ENCODE measurements around the gene FILIP1L.
"Not testable (repeated sequence)": the region's sequence is repeated elsewhere in the genome, so short reads cannot be mapped to it uniquely, and the experiment has no call there.

FILIP1L gene

DNA sequence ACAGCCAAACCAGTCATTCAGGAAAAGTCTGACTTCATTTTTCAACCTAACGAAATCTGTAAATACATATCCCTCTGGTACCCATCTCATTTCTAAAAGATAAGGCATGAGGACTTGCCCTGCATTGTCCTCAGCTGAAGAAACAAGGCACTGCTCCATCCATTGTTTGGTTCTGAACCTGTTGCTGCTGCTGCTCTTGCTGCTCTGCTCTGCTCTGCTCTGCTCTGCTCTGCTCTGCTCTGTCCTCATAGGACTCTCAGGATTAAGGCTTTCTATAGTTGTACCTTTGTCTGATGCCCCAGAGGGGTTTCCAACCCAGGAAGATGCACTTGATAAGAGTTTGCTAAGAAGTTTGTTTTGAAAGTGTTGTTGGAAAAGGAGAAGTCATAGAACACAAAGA, 258.4 kb downstream of the FILIP1L start:
- DNase-seq (ENCODE audit: low spot score): no peak
- peaks cover 51% of the 10 kb centered on the region for H3K4me1 Mint-ChIP-seq (ENCODE audit: low read depth)
- no peaks in the 10 kb centered on the region for H3K27me3 Mint-ChIP-seq (ENCODE audit: low read depth)
- peak overlapping the region; percentile 58 for H3K27ac Mint-ChIP-seq
- H3K9me3 Mint-ChIP-seq: no peaks in the 10 kb centered on the region
- no peak overlapping the region for H3K4me3 Mint-ChIP-seq
- peaks cover 36% of the 10 kb centered on the region for H3K36me3 Mint-ChIP-seq (ENCODE audit: low read depth)

DNA sequence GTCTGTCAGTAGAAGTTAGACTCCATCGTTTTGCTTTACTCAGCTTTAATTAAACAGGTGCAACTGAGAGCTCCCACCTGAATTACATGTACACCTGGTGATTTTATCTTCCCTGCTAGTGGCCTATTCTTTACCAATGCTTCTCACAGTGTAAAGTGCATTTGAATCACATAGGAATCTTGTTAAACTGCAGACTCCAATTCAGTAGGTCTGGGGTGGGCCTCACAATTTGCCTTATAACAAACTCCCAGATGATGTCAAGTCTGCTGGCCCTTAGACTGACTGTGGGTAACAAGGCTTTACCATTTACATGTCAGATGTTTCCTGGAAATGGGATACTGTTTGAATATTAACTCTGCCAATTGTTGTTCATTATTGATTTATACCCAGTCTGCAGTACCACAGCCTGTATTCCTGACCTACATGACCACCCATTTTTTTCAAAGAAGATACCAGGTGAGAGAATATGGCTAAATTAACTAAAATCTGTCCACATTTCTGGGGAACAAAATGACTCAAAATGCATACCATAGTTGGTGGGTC, 259.5 kb downstream of the FILIP1L start:
- H3K4me3 Mint-ChIP-seq: no peak overlapping the region
- no peak for DNase-seq (ENCODE audit: low spot score)
- H3K4me1 Mint-ChIP-seq (ENCODE audit: low read depth): peaks cover 44% of the 10 kb centered on the region
- no peak overlapping the region for H3K27ac Mint-ChIP-seq
- no peaks in the 10 kb centered on the region for H3K27me3 Mint-ChIP-seq (ENCODE audit: low read depth)
- no peaks in the 10 kb centered on the region for H3K9me3 Mint-ChIP-seq
- H3K36me3 Mint-ChIP-seq (ENCODE audit: low read depth): peaks cover 35% of the 10 kb centered on the region

DNA sequence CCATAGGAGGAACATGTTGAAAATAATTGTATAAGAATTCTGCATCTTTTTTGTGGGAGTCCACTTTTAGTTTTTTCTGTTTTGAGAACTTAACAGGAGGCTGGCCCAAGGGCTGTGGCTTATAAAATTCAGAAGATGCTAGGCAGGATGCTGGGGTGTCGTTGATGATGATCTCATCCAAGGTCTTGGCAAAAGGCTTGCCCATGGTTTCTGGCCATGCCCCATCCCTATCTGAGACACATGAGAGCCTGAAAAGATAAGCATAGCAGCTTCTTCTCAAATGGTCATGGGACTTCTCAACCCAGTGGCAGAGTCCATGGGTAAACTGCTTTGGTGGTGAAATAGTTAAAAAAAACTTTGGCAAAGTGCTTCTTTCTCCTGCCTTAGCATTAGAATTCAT, 261.4 kb downstream of the FILIP1L start:
- Mint-ChIP-seq H3K27ac (no peak overlapping the region), H3K4me3 (no peak overlapping the region), H3K4me1 (ENCODE audit: low read depth) (peaks cover 38% of the 10 kb centered on the region), H3K27me3 (ENCODE audit: low read depth) (no peaks in the 10 kb centered on the region), H3K36me3 (ENCODE audit: low read depth) (peaks cover 25% of the 10 kb centered on the region), H3K9me3 (no peaks in the 10 kb centered on the region)
- no peak for DNase-seq (ENCODE audit: low spot score)

DNA sequence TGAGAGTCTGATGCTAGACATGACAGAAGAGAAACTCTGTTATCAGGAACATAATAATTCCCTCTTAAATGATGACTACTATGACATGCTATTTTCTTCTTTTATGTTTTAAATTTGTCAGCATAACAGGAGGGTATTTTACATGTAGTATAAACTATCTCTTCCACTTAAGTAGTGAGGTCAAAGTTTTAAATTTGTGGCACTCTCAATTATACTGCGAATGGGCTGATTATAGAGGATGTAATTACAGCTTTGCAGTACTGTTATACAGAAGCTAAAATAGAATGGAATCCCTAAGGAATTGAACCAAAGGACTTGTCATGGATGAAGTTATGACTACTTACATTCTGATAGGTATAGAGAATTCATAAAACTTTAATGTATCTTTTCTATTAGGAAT, 262.3 kb downstream of the FILIP1L start:
- Mint-ChIP-seq H3K27me3 (ENCODE audit: low read depth) (no peaks in the 10 kb centered on the region), H3K9me3 (no peaks in the 10 kb centered on the region), H3K4me3 (no peak overlapping the region), H3K4me1 (ENCODE audit: low read depth) (peaks cover 30% of the 10 kb centered on the region), H3K27ac (no peak overlapping the region), H3K36me3 (ENCODE audit: low read depth) (peaks cover 25% of the 10 kb centered on the region)
- DNase-seq (ENCODE audit: low spot score): no peak

DNA sequence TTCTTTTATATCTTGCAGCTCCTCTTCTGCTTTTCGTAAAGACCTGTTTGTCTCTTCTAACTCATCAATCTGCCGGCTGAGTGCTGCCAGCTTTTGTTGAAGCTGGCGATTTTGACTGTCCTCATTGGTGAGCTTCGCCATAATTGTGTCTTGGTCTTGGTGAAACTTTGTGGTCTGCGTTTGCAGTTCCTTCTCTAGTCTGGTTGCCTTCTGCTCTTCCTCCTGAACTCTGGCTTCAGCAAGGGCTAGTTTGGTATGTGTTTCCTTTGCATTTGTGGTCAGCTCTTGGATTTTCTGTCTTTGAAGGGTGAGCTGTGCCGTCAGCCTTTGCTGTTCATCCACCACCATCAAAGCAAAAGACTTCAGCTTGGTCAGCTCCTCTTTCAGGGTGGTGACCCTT, 263.7 kb downstream of the FILIP1L start:
- Mint-ChIP-seq H3K4me1 (ENCODE audit: low read depth) (peaks cover 25% of the 10 kb centered on the region), H3K36me3 (ENCODE audit: low read depth) (peaks cover 23% of the 10 kb centered on the region), H3K4me3 (no peak overlapping the region), H3K27me3 (ENCODE audit: low read depth) (no peaks in the 10 kb centered on the region), H3K9me3 (no peaks in the 10 kb centered on the region), H3K27ac (no peak overlapping the region)
- DNase-seq (ENCODE audit: low spot score): no peak

DNA sequence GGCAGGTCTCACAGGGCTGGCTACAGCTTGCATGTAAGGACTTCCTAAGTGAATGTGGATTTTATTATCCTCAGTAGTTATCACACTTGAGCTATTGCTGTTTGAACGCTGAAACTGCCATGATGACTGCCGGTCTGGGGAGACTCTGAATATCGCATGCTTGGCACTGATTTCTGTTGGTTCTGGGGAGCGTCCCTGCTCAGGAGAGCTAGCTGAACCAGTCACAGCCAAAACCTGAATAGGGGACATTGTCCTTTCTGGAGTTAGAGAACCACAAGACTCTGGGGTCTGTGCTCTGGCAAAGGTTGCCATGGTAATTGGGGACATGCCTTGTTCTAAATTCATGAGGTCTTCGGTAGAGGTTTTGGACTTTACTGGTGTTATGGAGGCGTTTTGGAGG, 265.9 kb downstream of the FILIP1L start:
- Mint-ChIP-seq H3K9me3 (no peaks in the 10 kb centered on the region), H3K27ac (no peak overlapping the region), H3K4me3 (no peak overlapping the region), H3K4me1 (ENCODE audit: low read depth) (peaks cover 28% of the 10 kb centered on the region), H3K36me3 (ENCODE audit: low read depth) (peaks cover 12% of the 10 kb centered on the region), H3K27me3 (ENCODE audit: low read depth) (no peaks in the 10 kb centered on the region)
- DNase-seq (ENCODE audit: low spot score): no peak

DNA sequence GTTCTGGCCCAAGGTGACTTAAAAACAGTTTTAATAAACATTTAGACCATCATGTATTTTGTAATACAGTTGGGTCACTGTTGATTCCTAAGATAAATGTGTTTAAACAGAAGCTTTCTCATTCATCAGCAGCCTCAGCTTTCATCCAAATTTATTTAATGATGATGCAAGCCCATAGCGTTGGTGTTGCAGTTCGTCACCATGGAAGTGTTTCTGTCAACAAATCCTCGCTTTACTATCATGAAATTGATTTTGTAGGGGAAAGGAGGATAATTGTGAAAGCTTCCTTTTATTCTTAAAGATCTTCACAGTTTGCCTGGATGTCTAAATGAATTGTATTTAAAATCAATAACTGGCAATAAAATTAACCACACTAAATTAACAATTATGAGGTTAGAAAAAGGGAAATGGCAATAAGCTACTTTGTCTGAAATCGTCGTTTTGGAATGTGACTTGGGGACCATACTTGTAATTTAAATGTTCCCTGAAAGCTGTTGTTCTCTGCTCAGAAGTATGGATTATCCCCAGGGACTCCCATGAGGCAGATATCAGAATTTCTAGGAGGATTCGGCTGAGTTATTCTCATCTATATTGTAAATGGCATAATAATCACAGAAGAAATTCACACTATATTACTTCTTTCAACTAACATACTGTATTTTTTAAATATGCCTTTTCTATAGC, 267.7 kb downstream of the FILIP1L start:
- Mint-ChIP-seq H3K4me3 (no peak overlapping the region), H3K9me3 (no peaks in the 10 kb centered on the region), H3K27ac (no peak overlapping the region)

DNA sequence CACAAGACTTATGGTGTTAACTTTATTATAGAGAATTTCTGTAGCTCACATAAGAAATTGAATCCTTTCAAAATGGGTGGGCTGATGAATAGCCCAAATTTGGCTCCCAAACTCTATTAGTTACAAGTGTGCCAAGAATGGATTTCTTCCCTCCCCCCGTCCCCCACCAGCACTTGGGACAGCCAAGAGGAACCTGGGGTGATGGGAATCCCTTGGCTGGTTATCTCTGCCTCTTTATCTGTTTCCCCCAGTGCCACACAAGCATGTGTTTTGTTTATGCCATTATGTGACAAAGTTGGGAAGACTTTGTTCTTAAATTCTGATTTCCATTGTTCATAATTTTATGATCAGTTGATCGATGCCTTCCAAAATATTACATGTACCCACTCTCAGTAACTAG, 268.3 kb downstream of the FILIP1L start:
- H3K27ac Mint-ChIP-seq: no peak overlapping the region
- H3K27me3 Mint-ChIP-seq (ENCODE audit: low read depth): no peaks in the 10 kb centered on the region
- H3K4me1 Mint-ChIP-seq (ENCODE audit: low read depth): peaks cover 32% of the 10 kb centered on the region
- no peaks in the 10 kb centered on the region for H3K9me3 Mint-ChIP-seq
- no peak overlapping the region for H3K4me3 Mint-ChIP-seq
- no peak for DNase-seq (ENCODE audit: low spot score)
- H3K36me3 Mint-ChIP-seq (ENCODE audit: low read depth): peaks cover 2% of the 10 kb centered on the region

More for the DNA sequence above, 267.7 kb downstream of the FILIP1L start:
- H3K27me3 Mint-ChIP-seq (ENCODE audit: low read depth): no peaks in the 10 kb centered on the region
- H3K4me1 Mint-ChIP-seq (ENCODE audit: low read depth): peaks cover 32% of the 10 kb centered on the region
- no peak for DNase-seq (ENCODE audit: low spot score)
- H3K36me3 Mint-ChIP-seq (ENCODE audit: low read depth): peaks cover 4% of the 10 kb centered on the region

DNA sequence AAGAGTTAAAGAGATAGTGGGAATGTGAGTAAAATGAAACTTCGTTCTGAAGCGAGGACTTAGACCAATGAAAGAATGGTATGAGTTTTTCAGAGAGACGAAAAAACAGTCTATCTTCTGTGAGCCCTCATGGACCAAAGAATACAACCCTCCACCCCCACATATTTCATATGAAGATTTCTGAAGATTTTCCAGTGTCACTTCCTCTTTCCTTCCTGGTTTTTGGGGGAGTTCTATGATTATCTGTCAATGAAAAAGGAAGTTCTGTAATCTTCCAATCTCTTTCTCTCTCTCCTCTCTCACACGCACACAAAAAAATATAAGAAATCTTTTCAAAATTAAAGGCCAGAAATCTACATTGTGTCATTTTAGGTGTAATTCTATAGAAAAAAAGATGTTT, 269.0 kb downstream of the FILIP1L start:
- H3K27ac Mint-ChIP-seq: no peak overlapping the region
- H3K9me3 Mint-ChIP-seq: no peaks in the 10 kb centered on the region
- no peak overlapping the region for H3K4me3 Mint-ChIP-seq
- peaks cover 2% of the 10 kb centered on the region for H3K36me3 Mint-ChIP-seq (ENCODE audit: low read depth)
- DNase-seq (ENCODE audit: low spot score): no peak
- H3K4me1 Mint-ChIP-seq (ENCODE audit: low read depth): peaks cover 32% of the 10 kb centered on the region
- H3K27me3 Mint-ChIP-seq (ENCODE audit: low read depth): no peaks in the 10 kb centered on the region

DNA sequence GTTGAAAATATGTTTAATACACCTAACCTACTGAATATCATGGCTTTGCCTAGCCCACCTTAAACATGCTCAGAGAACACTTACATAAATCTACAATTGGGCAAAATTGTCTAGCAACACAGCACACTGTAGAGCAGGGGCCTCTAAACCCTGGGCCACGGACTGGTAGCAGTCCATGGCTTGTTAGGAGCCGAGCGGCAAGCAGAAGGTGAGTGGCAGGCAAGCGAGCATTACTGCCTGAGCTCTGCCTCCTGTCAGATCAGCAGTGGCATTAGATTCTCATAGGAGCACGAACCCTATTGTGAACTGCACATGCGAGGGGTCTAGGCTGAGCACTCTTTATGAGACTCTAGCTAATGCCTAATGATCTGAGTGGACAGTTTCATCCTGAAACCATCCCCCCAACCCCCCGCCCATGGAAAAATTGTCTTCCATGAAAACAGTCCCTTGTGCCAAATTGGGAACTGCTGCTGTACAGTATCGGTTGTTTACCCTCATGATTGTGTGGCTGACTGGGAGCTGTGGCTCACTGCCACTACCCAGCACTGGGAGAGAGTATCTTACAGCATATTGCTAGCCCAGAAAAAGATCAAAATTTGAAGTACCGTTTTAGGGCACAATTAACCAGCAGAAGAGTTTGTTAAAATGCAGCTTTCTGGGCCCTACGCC, 270.6 kb downstream of the FILIP1L start:
- no peaks in the 10 kb centered on the region for H3K27me3 Mint-ChIP-seq (ENCODE audit: low read depth)
- no peaks in the 10 kb centered on the region for H3K9me3 Mint-ChIP-seq
- H3K4me3 Mint-ChIP-seq: no peak overlapping the region

DNA sequence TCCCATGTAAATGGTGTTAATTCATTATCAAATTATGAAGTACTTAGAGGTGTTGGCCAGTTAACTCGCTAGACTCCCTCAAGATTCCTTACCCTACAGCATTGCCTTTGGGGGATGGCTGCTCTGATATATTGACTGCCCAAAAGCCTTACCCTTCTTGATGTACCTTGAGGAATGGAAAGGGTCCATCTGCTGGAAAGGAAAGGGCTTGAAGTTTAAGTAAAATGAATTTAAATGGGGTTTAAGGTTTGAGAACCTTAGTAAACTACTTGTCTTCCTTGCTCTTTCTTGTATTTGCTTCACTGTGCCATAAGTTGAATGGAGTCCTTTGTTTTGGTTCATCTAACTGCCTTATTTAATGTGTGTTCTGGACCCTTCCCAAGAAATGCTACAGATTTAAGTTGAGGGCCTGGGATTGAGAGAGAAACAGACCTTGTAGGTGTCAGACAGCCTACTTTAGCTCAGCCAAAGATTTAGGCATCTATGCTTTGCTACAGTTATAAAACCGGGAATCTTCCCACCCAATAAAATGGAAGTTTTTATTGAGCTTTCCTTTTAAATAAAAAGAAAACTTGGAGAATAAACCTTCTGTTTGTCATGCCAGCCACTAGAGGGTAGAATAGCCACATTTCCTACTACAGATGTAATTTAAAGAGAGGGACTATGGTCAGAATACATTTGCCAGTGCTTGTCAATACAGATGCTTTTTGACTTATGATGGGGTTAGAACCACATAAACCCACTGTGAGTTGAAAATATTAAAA, 271.3 kb downstream of the FILIP1L start:
- H3K9me3 Mint-ChIP-seq: no peaks in the 10 kb centered on the region
- no peak overlapping the region for H3K4me3 Mint-ChIP-seq
- H3K4me1 Mint-ChIP-seq (ENCODE audit: low read depth): peaks cover 28% of the 10 kb centered on the region
- H3K36me3 Mint-ChIP-seq (ENCODE audit: low read depth): peaks cover 2% of the 10 kb centered on the region
- no peak overlapping the region for H3K27ac Mint-ChIP-seq
- no peak for DNase-seq (ENCODE audit: low spot score)
- no peaks in the 10 kb centered on the region for H3K27me3 Mint-ChIP-seq (ENCODE audit: low read depth)

More for the DNA sequence above, 270.6 kb downstream of the FILIP1L start:
- Mint-ChIP-seq H3K27ac (no peak overlapping the region), H3K36me3 (ENCODE audit: low read depth) (peaks cover 2% of the 10 kb centered on the region), H3K4me1 (ENCODE audit: low read depth) (peaks cover 32% of the 10 kb centered on the region)
- no peak for DNase-seq (ENCODE audit: low spot score)

DNA sequence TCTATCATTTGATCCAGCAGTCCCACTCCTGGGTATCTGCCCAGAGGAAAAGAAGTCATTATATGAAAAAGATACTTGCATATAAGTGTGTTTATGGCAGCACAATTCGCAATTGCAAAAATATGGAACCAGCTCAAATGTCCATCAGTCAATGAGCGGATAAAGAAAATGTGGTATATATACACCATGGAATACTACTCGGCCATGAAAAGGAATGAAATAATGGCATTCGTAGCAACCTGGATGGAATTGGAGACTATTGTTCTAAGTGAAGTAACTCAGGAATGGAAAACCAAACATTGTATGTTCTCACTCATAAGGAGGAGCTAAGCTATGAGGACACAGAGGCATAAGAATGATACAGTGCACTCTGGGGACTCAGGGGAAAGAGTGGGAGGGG, 272.4 kb downstream of the FILIP1L start:
- DNase-seq (ENCODE audit: low spot score); H3K36me3 Mint-ChIP-seq (ENCODE audit: low read depth); H3K9me3 Mint-ChIP-seq; H3K4me3 Mint-ChIP-seq; H3K27ac Mint-ChIP-seq; H3K27me3 Mint-ChIP-seq (ENCODE audit: low read depth): not testable (repeated sequence)
- peaks cover 26% of the 10 kb centered on the region for H3K4me1 Mint-ChIP-seq (ENCODE audit: low read depth)

DNA sequence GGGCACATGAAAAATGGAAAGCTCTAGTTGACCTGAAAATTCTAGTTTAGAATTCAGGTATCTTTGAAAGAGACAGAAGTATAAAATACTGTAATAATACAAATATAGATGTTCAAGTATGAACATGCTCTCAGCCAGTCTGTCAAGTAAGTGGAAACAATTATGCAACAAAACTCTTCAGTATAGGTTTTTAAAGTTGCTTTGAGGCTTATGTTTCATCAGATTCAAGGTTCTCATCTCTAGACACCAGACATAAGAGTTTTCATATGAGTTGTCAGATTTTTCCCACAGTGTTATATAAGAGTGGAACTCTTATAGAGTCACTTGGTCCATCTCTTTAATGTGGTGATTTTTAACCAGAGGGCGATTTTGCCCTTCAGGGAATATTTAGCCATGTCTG, 274.7 kb downstream of the FILIP1L start:
- H3K27me3 Mint-ChIP-seq (ENCODE audit: low read depth): no peaks in the 10 kb centered on the region
- no peak overlapping the region for H3K4me3 Mint-ChIP-seq
- no peaks in the 10 kb centered on the region for H3K36me3 Mint-ChIP-seq (ENCODE audit: low read depth)
- DNase-seq (ENCODE audit: low spot score): no peak
- peaks cover 11% of the 10 kb centered on the region for H3K4me1 Mint-ChIP-seq (ENCODE audit: low read depth)
- no peaks in the 10 kb centered on the region for H3K9me3 Mint-ChIP-seq
- H3K27ac Mint-ChIP-seq: no peak overlapping the region

DNA sequence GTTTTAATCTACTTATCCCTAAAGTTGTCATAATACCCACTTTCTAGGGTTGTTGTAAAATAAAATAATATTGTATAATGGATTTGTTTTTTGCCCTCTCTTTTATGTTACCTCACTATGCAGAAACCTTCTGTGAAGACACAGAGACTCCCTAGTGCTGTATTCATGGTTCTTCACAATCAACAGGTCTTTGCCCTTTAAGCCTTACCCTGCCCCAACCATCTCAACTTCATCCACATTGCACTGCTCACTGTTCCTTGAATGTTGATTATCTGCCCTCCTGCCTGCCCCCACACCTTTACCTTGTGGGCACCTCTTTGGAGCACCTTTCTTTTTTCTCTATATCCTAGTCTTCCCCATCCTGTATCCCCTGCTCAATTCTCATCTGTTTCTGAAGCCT, 275.5 kb downstream of the FILIP1L start:
- no peaks in the 10 kb centered on the region for H3K36me3 Mint-ChIP-seq (ENCODE audit: low read depth)
- peaks cover 6% of the 10 kb centered on the region for H3K4me1 Mint-ChIP-seq (ENCODE audit: low read depth)
- no peak for DNase-seq (ENCODE audit: low spot score)
- no peak overlapping the region for H3K27ac Mint-ChIP-seq
- no peaks in the 10 kb centered on the region for H3K27me3 Mint-ChIP-seq (ENCODE audit: low read depth)
- H3K9me3 Mint-ChIP-seq: no peaks in the 10 kb centered on the region
- no peak overlapping the region for H3K4me3 Mint-ChIP-seq

Measured in T-helper 2 cell treated with Interferon-gamma antibody and Interleukin-4, amounts not matched to agents 5 μg/mL and 100 μg/mL, for 36 hours (primary cell).